Measurements from ENCODE around the gene TRMO.

GRCh38 chr9:97891736-97892135 is 30.6 kb downstream of the TRMO start:
- TF ChIP-seq, protein P1, sequence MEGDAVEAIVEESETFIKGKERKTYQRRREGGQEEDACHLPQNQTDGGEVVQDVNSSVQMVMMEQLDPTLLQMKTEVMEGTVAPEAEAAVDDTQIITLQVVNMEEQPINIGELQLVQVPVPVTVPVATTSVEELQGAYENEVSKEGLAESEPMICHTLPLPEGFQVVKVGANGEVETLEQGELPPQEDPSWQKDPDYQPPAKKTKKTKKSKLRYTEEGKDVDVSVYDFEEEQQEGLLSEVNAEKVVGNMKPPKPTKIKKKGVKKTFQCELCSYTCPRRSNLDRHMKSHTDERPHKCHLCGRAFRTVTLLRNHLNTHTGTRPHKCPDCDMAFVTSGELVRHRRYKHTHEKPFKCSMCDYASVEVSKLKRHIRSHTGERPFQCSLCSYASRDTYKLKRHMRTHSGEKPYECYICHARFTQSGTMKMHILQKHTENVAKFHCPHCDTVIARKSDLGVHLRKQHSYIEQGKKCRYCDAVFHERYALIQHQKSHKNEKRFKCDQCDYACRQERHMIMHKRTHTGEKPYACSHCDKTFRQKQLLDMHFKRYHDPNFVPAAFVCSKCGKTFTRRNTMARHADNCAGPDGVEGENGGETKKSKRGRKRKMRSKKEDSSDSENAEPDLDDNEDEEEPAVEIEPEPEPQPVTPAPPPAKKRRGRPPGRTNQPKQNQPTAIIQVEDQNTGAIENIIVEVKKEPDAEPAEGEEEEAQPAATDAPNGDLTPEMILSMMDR (conservative IDR thresholded peaks at IDR 0.05 in 1 of 2, IDR thresholded peaks at IDR 0.05 in 1 of 2; ENCODE audit: low read depth in 1 of 2, low read length in 2 of 2), result no peak
- TF ChIP-seq EZH2 (IDR thresholded peaks at IDR 0.05; ENCODE audit: low read length, missing control alignments), result no peak
